AG04449 (cell line): Measurements from ENCODE around the gene NLRP14.
A peak's percentile ranks its signal among the peaks of the same experiment; 100 is the strongest.

Experiments used
- CTCF ChIA-PET: fragments of 350-600 bp; formaldehyde crosslinking; extraction: SDS; loops from one replicate; lab custom pipeline; 2021; ENCODE audit warnings: antibody characterized with exemption; lab: Yijun Ruan, JAX
- POLR2A ChIA-PET: fragments of 400-600, 350-600 bp; formaldehyde crosslinking; extraction: SDS; loops from one replicate; lab custom pipeline; 2020; ENCODE audit warnings: antibody characterized with exemption, inconsistent platforms; lab: Yijun Ruan, JAX
- DNase-seq: peaks from one replicate; pipeline ENCODE4 v3.0.0-alpha.2; 2010; ENCODE audit warnings: low read depth, low spot score
- H3K4me3 ChIP-seq: 2 replicates; pipeline ENCODE4 v1.5.1; 2011; ENCODE audit warnings: low read depth, mild to moderate bottlenecking, control low read depth, low read length
- TF ChIP-seq, protein P1 (sequence below): IDR thresholded peaks from one replicate; pipeline ENCODE4 v1.5.1; 2011; ENCODE audit warnings: mild to moderate bottlenecking, moderate library complexity, low read length, control low read depth, inconsistent platforms; ENCODE audit not compliant: insufficient read depth; ENCODE audit errors: missing control alignments

Gene NLRP14

DNA sequence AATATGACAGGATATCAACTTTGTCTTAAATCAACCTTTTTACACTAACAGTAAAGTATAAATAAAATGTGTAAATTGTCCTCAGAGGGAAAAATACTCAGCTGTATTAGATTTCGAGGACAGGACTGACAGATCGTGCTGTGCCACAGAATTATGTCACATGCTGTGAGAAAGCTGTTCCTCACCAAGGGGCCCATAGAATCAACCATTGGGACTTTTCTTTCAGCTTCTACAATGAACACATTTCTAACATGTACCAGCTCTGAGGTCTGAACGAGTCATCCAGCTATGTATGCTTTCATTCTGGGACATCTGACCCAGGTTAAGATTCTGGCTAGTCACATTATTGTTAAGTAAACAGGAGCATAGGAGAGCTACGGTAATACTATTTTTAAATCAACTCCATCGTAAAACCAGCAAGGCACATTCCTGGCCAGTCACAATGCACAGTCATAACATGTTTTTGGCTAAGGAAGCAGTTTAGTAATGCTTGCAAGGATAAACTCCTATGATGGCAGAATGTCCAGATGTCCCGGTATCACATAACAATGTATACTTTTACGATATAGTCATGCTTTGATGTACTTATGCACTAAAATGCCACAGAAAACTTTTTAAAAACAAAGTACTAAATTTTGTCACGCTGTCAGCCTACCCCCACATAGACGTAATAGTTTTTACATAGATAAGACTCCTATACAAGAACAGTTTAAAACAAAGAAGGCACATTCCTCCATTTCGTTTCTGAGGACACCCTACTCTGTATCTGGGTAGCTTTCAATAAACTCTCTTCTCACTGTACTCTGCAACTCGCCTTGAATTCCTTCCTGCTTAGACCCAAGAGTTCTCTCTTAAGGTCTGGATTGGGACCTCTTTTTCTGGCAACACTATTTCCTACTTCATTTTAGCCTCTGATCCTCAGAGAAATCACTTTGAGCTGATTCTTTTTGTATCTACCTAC, 27.5 kb upstream of the NLRP14 start:
- TF ChIP-seq, protein P1, sequence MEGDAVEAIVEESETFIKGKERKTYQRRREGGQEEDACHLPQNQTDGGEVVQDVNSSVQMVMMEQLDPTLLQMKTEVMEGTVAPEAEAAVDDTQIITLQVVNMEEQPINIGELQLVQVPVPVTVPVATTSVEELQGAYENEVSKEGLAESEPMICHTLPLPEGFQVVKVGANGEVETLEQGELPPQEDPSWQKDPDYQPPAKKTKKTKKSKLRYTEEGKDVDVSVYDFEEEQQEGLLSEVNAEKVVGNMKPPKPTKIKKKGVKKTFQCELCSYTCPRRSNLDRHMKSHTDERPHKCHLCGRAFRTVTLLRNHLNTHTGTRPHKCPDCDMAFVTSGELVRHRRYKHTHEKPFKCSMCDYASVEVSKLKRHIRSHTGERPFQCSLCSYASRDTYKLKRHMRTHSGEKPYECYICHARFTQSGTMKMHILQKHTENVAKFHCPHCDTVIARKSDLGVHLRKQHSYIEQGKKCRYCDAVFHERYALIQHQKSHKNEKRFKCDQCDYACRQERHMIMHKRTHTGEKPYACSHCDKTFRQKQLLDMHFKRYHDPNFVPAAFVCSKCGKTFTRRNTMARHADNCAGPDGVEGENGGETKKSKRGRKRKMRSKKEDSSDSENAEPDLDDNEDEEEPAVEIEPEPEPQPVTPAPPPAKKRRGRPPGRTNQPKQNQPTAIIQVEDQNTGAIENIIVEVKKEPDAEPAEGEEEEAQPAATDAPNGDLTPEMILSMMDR: no peak
- ChIA-PET POLR2A (no interaction called here), CTCF (interaction anchor here (0.9 to 4.5 kb wide), 4 partner anchors 15 to 181 kb away, joined by 3 to 21 read pairs (median 7); partner anchors contain the start of genes NLRP14 and ZNF214)
- no peak overlapping the region; the same call in none of the 2 replicates for H3K4me3 ChIP-seq
- DNase-seq: peak; percentile 89

DNA sequence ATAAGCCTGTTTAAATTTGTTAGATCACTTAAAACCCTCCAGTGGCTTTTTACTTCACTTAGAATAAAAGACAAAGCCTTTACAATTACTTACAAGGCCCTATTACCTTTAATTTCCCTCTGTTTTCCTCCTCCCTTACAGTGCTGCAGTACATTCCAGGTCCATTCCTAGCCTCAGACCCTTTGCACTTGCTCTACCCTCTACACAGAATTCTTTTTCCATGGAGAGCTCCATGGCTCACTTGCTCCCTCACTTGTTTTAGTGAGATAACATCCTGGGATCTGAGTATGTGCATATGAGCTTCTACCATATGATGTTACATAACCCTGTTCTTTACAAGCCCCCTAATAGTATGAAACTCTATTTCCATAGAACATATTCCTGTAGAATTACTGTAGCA, 24.6 kb upstream of the NLRP14 start:
- H3K4me3 ChIP-seq: no peak overlapping the region
- ChIA-PET CTCF (interaction anchor here (4.5 kb wide), 1 partner anchor 184 kb away, joined by 21 read pairs; no protein-coding TSS in a partner anchor), POLR2A (no interaction called here)
- DNase-seq: no peak
- TF ChIP-seq, protein P1: no peak

DNA sequence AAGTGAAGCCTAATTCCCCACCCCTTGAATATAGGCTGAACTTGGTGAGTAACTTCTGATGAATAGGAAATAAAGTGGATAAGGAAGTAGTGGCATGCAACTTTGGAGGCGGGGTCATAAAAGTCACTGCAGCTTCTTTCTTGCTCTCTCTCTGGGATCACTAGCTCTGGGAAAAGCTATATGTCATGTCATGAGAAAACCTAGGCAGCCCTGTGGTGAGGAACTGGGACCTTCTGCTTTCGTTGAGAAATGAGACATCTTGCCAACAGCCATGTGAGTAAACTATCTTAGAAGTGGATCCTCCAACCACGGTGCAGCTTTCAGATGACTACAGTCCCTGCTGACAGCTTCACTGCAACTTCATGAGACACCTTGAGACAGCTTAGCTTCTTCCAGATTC, 15.8 kb upstream of the NLRP14 start:
- ChIA-PET CTCF (no interaction called here), POLR2A (no interaction called here)
- TF ChIP-seq, protein P1: no peak
- DNase-seq: no peak
- peak overlapping the region; percentile 1; the same call in 1 of the 2 replicates for H3K4me3 ChIP-seq

DNA sequence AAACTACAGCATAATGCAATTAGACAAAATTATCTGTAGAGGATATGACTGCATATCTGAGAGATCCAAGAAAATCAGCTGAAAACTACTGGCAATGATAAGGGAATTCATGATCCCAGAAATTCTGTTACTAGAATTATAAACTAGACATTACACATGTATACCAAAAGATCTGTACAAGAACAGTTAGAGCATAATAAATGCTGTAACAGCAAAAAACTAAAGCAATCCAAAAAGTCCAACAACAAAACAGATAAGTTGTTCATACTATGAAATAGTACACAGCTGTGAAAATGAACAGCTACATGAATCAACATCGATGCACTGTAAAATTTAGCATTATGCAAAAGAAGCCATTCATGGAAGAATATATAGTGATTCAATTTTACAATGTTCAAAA, 6.2 kb upstream of the NLRP14 start:
- ChIA-PET POLR2A (no interaction called here), CTCF (no interaction called here)
- no peak overlapping the region for H3K4me3 ChIP-seq
- TF ChIP-seq, protein P1: no peak
- no peak for DNase-seq

DNA sequence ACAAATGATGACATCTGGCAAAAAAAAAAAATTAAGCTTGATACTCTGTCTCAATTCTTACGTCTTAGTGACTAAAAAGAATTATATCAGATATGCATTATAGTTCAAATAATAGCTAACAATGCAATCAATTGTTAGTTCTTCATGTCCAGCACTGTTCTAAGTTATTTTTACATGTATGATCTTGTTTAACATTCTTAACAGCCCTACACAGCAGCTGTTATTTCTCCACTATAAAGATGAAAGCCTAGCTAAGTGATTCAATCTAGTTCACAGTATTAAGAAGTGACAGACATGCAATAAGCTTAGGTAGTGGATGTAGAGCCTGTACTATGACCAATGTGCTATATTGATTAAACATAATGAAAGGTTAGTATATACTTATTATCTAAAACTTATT, 4.3 kb upstream of the NLRP14 start:
- POLR2A ChIA-PET: no interaction called here
- H3K4me3 ChIP-seq: no peak overlapping the region
- TF ChIP-seq, protein P1: no peak
- no peak for DNase-seq
- CTCF ChIA-PET: no interaction called here
